22Rv1 (cell line): ENCODE results near the gene PNPLA5.

Source experiments
- H3K27ac ChIP-seq: fragments of 450-650 bp; 2 replicates; pipeline ENCODE4 v1.5.1; 2017
- ZFX ChIP-seq: fragments of 450-650 bp; IDR thresholded peaks from 2 replicates; pipeline ENCODE4 v1.6.1; 2017; ENCODE audit warnings: antibody characterized with exemption, borderline replicate concordance
- TF ChIP-seq, protein P1 (sequence below): fragments of 450-650 bp; IDR thresholded peaks from 2 replicates; pipeline ENCODE4 v1.5.1; 2017; ENCODE audit warnings: mild to moderate bottlenecking

PNPLA5 gene

DNA sequence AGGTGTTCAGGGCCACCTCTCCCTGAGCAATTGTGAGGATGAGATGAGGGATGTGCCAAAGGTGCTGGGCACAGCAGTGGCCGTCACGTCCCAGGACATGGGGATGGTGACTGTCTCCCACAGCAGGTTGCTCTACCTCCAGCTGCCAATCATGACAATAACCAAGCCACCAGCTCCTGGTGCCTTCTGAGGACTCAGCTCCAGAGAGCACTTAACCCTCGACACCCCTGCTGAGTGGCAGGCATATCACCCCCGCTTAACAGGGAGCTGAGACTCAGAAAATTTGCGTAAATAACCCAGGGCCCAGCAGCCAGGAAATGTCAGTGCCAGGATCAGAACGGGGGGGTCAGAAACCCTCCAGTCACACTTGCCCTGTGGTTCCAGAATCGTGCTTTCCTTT, 8.4 kb upstream of the PNPLA5 start:
- TF ChIP-seq, protein P1, sequence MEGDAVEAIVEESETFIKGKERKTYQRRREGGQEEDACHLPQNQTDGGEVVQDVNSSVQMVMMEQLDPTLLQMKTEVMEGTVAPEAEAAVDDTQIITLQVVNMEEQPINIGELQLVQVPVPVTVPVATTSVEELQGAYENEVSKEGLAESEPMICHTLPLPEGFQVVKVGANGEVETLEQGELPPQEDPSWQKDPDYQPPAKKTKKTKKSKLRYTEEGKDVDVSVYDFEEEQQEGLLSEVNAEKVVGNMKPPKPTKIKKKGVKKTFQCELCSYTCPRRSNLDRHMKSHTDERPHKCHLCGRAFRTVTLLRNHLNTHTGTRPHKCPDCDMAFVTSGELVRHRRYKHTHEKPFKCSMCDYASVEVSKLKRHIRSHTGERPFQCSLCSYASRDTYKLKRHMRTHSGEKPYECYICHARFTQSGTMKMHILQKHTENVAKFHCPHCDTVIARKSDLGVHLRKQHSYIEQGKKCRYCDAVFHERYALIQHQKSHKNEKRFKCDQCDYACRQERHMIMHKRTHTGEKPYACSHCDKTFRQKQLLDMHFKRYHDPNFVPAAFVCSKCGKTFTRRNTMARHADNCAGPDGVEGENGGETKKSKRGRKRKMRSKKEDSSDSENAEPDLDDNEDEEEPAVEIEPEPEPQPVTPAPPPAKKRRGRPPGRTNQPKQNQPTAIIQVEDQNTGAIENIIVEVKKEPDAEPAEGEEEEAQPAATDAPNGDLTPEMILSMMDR: no peak
- TF ChIP-seq ZFX: no peak
- H3K27ac ChIP-seq: no peak overlapping the region

DNA sequence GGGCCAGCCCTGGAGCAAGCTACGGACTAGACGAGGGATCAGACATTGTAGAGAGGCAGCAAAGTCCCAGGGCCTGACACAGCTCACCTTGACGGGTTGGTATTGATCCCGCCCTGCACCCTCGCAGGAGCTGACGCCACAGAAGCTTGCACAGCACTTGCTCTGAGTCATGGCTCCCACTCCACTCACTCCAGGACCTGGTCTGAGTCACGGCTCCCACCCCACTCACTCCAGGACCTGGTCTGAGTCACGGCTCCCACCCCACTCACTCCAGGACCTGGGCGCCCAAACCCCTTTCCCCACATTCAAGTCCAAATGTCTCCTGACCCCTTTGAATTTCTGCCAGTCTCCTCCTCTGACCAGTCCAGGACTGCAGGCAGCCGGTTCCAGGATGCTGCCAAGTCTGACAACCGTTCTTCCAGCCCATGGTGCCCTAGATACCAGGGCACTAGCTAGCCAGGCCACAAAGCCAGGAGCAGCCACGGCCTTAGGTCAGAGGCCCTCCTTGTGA, 6.0 kb upstream of the PNPLA5 start:
- no peak overlapping the region for H3K27ac ChIP-seq
- TF ChIP-seq ZFX: no peak
- TF ChIP-seq, protein P1: no peak

DNA sequence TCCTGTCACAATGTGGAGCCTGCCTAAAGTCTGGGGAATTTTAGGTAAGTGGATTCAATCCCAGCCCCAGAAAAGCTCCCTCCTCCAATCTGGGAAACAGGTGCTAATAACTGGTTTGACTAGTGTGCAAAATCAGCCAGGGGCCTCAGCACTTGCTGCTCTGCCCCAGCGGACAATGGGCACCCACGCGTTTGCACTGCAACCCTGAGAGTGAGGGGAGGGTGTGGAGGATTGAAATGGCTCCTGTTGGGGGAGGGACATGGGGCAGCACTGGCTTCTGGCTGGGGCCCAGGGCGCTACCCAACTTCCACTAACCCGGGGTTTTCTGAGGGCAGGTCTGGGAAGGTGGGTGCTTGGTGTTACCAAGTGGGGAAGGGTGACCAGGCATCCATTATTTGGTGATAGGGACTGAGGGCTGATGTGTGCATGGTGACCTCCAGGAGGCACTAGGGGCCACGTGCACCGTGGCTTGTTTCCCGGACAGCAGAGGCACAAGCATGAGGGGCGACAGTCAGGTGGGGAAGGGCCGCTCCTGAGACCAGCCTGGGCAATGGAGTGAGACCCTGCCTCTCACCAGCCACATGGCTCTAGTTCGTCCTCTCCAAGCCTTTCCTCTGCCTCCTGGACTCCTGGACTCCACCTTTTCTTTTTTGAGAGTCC, 4.3 kb upstream of the PNPLA5 start:
- no peak overlapping the region for H3K27ac ChIP-seq
- no peak for TF ChIP-seq ZFX
- TF ChIP-seq, protein P1: no peak

DNA sequence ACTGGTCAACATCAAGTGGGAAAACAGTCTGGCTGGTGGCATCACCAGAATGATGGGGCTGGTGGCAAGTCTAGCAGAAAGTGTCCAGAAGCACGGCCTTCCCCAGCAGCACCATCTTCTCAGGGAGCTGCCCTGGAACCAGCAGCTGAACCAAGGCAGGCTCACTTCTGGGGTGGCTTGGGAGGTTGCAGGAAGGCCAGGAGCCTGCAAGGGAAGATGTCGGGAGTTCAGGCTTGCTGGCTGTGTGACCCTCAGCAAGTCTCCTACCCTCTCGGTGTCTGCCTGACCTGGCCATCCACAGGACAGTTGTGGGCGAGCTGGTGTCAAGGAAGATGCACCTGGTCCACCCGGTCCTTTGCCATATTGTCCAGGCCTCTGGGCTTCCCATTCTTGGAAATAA, 2.3 kb upstream of the PNPLA5 start:
- no peak overlapping the region for H3K27ac ChIP-seq
- no peak for TF ChIP-seq ZFX
- TF ChIP-seq, protein P1: no peak

DNA sequence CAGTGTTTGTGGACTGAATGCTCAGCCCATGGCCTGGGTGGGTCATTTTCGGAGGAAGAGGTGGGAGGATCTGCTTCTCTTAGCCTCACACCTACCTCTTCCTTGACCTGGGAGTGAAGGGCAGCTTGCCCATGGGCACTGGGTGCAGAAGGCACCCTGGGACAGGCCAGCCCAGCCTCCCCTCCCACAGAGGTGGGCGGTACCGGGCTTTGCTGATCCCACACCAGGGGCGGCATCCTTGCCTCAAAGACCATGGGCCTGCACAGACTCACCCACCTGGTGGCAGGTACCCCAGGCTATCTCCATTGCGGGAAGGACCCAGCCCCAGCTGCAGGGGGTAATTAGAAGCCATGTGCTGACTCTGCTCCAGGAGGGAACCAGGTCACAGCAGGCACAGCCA, 1.5 kb upstream of the PNPLA5 start:
- no peak overlapping the region for H3K27ac ChIP-seq
- TF ChIP-seq, protein P1: no peak
- TF ChIP-seq ZFX: no peak

DNA sequence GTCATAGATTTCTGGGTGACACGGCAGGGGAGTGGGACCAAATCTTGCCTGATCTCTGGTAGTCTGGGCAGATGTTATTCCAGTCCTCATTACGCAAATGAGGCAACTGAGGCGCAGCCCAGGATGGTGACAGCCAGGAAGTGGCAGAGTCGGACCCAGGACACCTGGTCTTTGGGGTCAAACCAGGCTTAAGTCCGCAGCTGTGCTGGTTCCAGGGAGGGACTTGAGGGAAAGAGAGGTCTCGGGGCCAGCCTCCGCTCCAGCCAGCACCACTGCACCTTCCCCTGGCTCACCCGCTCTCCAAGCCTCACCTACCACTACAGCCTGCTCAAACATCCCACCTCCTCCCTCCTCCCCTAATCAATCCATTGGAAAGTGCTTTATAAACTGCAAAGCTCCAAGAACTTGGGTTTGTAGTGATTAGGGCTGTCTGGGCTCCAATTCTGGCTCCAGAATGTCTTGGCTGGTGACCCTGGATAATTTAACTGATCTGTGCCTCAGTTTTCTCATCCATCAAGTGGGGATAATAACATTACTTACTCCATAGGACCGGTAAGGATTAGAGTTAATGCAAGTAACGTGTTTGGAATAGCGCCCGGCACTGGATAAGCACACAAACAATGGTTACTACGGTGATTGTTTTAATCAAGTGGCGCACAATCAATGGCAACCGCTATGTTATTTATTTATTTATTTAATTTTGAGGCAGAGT, 526 bp upstream of the PNPLA5 start:
- TF ChIP-seq, protein P1: no peak
- no peak for TF ChIP-seq ZFX
- H3K27ac ChIP-seq: no peak overlapping the region

DNA sequence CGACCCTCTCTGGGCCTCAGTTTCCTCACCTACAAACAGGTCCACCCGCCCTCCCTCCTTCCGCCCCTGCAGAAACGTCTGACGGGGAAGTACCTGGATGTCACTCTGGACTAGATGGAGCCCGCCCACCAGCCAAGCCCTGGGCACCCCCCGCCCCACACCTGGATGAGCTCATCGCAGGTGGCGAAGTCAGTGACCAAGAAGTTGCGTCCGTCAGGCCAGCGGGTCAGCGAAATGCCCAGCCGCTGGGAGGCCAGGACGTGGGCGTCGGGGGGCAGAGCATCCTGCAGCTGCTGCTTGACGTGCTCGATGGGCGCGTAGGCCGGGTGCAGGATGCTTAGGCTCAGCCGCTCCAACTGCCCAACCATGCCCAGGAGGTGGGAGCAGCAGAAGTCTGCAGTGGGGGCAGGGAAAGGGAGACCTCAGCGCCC, 897 bp downstream of the PNPLA5 start:
- TF ChIP-seq, protein P1: no peak
- no peak for TF ChIP-seq ZFX
- no peak overlapping the region for H3K27ac ChIP-seq
